AG08395 (cell line): ENCODE results near the gene PPDPF.
A peak's percentile ranks its signal among the peaks of the same experiment; 100 is the strongest.

ENCODE experiments used
- DNase-seq: peaks from one replicate; pipeline ENCODE4 v3.0.0; 2012; ENCODE audit warnings: mixed read lengths, low spot score

PPDPF gene

GRCh38 chr20:63522091-63522868, 1.7 kb downstream of the PPDPF start:
- DNase-seq = no peak

GRCh38 chr20:63522981-63523611, 2.5 kb downstream of the PPDPF start:
- no peak for DNase-seq

- no peak for DNase-seq
These were observed 4.6 kb downstream of the PPDPF start for GRCh38 chr20:63525185-63525584.

GRCh38 chr20:63525971-63526370, 5.4 kb downstream of the PPDPF start:
- DNase-seq = no peak

- DNase-seq = no peak
These were observed 6.6 kb downstream of the PPDPF start for GRCh38 chr20:63527184-63527583.

- no peak for DNase-seq
These were observed 8.8 kb downstream of the PPDPF start for GRCh38 chr20:63529180-63529860.

- DNase-seq = no peak
These were observed 9.6 kb downstream of the PPDPF start for GRCh38 chr20:63529861-63530787.

GRCh38 chr20:63530788-63531160, 10.2 kb downstream of the PPDPF start:
- no peak for DNase-seq

- no peak for DNase-seq
These were observed 11.3 kb downstream of the PPDPF start for GRCh38 chr20:63531686-63532448.

GRCh38 chr20:63532449-63532971, 11.9 kb downstream of the PPDPF start:
- no peak for DNase-seq

GRCh38 chr20:63533388-63533787, 12.8 kb downstream of the PPDPF start:
- no peak for DNase-seq

GRCh38 chr20:63533871-63534393, 13.4 kb downstream of the PPDPF start:
- DNase-seq = no peak

GRCh38 chr20:63534427-63534830, 13.9 kb downstream of the PPDPF start:
- no peak for DNase-seq

- DNase-seq = peak; percentile 21
These were observed 14.5 kb downstream of the PPDPF start for GRCh38 chr20:63534831-63535651.

- DNase-seq = peak; percentile 81
These were observed 15.8 kb downstream of the PPDPF start for GRCh38 chr20:63536241-63536977.

GRCh38 chr20:63536997-63537524, 16.5 kb downstream of the PPDPF start, which contains the start of gene PTK6:
Gene PTK6 (minus strand): TSS chr20:63537376. CDS start chr20:63537314, 62 bp downstream.
- DNase-seq = no peak

GRCh38 chr20:63537525-63538203, 17.1 kb downstream of the PPDPF start:
- peak; percentile 97 for DNase-seq
